ENCODE data around the gene RGS2.

The RGS2 gene

GRCh38 chr1:192764675-192765074 is 44.2 kb upstream of the RGS2 start:
- Histone ChIP-seq H3K4me1 (ENCODE audit: insufficient read depth, poor library complexity, severe bottlenecking) (no peaks in the 10 kb centered on the region), H3K27me3 (ENCODE audit: insufficient read depth, poor library complexity, severe bottlenecking) (no peaks in the 10 kb centered on the region), H3K4me3 (ENCODE audit: severe bottlenecking) (no peak overlapping the region), H3K9me3 (ENCODE audit: severe bottlenecking) (peaks cover 2% of the 10 kb centered on the region), H3K27ac (ENCODE audit: poor library complexity, severe bottlenecking) (no peak overlapping the region), H3K36me3 (ENCODE audit: low read depth) (no peaks in the 10 kb centered on the region)
- no peak for DNase-seq (ENCODE audit: low spot score)
- TF ChIP-seq CTCF (IDR thresholded peaks at IDR 0.05; ENCODE audit: poor library complexity, severe bottlenecking), result no peak
- ATAC-seq (ENCODE audit: low read depth), result no peak

- H3K9me3 ChIP-seq (ENCODE audit: severe bottlenecking), result peaks cover 2% of the 10 kb centered on the region
- no peak for DNase-seq (ENCODE audit: low spot score)
- H3K27ac ChIP-seq (ENCODE audit: poor library complexity, severe bottlenecking), result no peak overlapping the region
- TF ChIP-seq CTCF (IDR thresholded peaks at IDR 0.05; ENCODE audit: poor library complexity, severe bottlenecking), result no peak
- ATAC-seq (ENCODE audit: low read depth), result peak; percentile 81
- H3K4me3 ChIP-seq (ENCODE audit: severe bottlenecking), result no peak overlapping the region
- H3K4me1 ChIP-seq (ENCODE audit: insufficient read depth, poor library complexity, severe bottlenecking), result no peaks in the 10 kb centered on the region
- H3K27me3 ChIP-seq (ENCODE audit: insufficient read depth, poor library complexity, severe bottlenecking), result no peaks in the 10 kb centered on the region
- H3K36me3 ChIP-seq (ENCODE audit: low read depth), result no peaks in the 10 kb centered on the region
These were observed 42.7 kb upstream of the RGS2 start for GRCh38 chr1:192766009-192766625.

- no peak for ATAC-seq (ENCODE audit: low read depth)
- no peak for TF ChIP-seq CTCF (IDR thresholded peaks at IDR 0.05; ENCODE audit: poor library complexity, severe bottlenecking)
- DNase-seq (ENCODE audit: low spot score), result no peak
These were observed 42.0 kb upstream of the RGS2 start for GRCh38 chr1:192766876-192767275.

GRCh38 chr1:192767798-192768197 is 41.0 kb upstream of the RGS2 start:
- DNase-seq (ENCODE audit: low spot score) (no peak), ATAC-seq (ENCODE audit: low read depth) (no peak)
- Histone ChIP-seq H3K9me3 (ENCODE audit: severe bottlenecking) (peaks cover 2% of the 10 kb centered on the region), H3K27me3 (ENCODE audit: insufficient read depth, poor library complexity, severe bottlenecking) (no peaks in the 10 kb centered on the region), H3K36me3 (ENCODE audit: low read depth) (no peaks in the 10 kb centered on the region), H3K27ac (ENCODE audit: poor library complexity, severe bottlenecking) (no peak overlapping the region), H3K4me1 (ENCODE audit: insufficient read depth, poor library complexity, severe bottlenecking) (no peaks in the 10 kb centered on the region), H3K4me3 (ENCODE audit: severe bottlenecking) (no peak overlapping the region)
- no peak for TF ChIP-seq CTCF (IDR thresholded peaks at IDR 0.05; ENCODE audit: poor library complexity, severe bottlenecking)

More at GRCh38 chr1:192766876-192767275, 42.0 kb upstream of the RGS2 start:
- no peak overlapping the region for H3K4me3 ChIP-seq (ENCODE audit: severe bottlenecking)
- H3K27ac ChIP-seq (ENCODE audit: poor library complexity, severe bottlenecking), result no peak overlapping the region
- H3K27me3 ChIP-seq (ENCODE audit: insufficient read depth, poor library complexity, severe bottlenecking), result no peaks in the 10 kb centered on the region
- H3K9me3 ChIP-seq (ENCODE audit: severe bottlenecking), result peaks cover 2% of the 10 kb centered on the region
- no peaks in the 10 kb centered on the region for H3K4me1 ChIP-seq (ENCODE audit: insufficient read depth, poor library complexity, severe bottlenecking)
- no peaks in the 10 kb centered on the region for H3K36me3 ChIP-seq (ENCODE audit: low read depth)

GRCh38 chr1:192768463-192768862 is 40.4 kb upstream of the RGS2 start:
- TF ChIP-seq CTCF (IDR thresholded peaks at IDR 0.05; ENCODE audit: poor library complexity, severe bottlenecking), result no peak

More at GRCh38 chr1:192768463-192768862, 40.4 kb upstream of the RGS2 start:
- ATAC-seq (ENCODE audit: low read depth), result no peak
- DNase-seq (ENCODE audit: low spot score), result no peak
- H3K4me3 ChIP-seq (ENCODE audit: severe bottlenecking), result no peak overlapping the region
- H3K36me3 ChIP-seq (ENCODE audit: low read depth), result no peaks in the 10 kb centered on the region
- H3K9me3 ChIP-seq (ENCODE audit: severe bottlenecking), result peaks cover 2% of the 10 kb centered on the region
- H3K4me1 ChIP-seq (ENCODE audit: insufficient read depth, poor library complexity, severe bottlenecking), result no peaks in the 10 kb centered on the region
- H3K27me3 ChIP-seq (ENCODE audit: insufficient read depth, poor library complexity, severe bottlenecking), result no peaks in the 10 kb centered on the region
- H3K27ac ChIP-seq (ENCODE audit: poor library complexity, severe bottlenecking), result no peak overlapping the region

Measured in RWPE2 (cell line).